DMS153 (cell line): ENCODE data around the gene SLC16A4.

Source experiments
- DNase-seq: peaks from one replicate; lab custom pipeline; 2025; lab: John Stamatoyannopoulos, UW

Gene SLC16A4

GRCh38 chr1:110356379-110356778 lies 34.4 kb downstream of the SLC16A4 start:
- peak; percentile 21 for DNase-seq

DNA sequence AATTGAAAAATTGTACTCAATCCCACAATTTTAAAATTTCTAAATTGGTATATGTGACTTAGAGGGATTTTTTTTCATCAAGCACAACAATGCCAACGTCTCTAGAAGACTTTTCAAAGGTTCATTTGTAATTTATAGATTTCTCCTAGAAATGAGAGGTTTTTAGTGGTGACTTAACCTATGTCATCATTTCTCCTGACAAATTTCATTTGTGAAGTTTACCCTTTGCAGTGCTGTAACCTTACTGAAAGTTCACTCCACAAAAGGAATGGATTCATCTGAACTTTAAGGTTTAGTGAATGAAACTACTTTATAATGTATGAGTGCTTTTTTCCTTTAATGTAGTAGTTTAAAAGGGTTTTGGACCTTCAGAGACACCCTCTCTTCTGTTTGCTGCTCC lies 35.5 kb downstream of the SLC16A4 start:
- DNase-seq: no peak

DNA sequence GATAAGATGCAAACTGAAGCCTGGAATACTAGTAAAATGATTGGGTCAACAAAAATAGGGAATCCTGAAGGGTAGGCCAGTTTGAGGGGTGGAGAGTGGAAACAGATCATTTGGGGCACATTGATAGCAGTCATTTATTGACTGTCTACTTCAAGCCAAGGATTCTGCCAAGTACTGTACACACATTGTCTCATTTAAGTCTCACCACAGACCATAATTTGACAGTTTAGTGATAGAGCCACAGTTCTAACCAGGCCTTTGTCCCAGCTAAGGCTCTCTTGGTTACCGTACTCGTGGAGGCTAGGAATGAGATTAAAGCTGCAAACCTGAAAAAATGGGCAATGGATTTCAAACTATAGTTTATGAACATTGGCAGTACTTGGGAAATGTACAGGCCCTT lies 40.5 kb downstream of the SLC16A4 start:
- DNase-seq: no peak

DNA sequence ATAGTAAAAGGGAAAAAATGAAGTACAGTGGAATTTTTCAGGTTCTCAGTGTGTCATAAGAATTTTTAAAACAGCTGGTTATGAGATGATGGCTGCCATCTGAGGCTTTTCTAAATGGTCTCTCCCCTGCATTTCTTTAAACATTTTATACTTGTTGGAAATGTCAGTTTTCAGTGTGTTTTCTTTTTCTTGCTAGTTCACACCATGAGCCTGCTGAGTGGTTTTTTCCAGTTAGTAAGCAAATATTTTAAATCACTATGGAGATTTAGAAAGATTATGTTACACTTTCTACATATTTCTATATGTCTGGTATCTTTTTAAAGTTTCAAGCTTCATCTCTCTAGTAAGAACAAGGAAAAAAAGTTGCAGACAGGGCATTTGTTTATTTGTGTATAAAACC lies 42.1 kb downstream of the SLC16A4 start:
- no peak for DNase-seq

GRCh38 chr1:110348050-110348449 lies 42.8 kb downstream of the SLC16A4 start:
- no peak for DNase-seq

GRCh38 chr1:110347182-110347893 lies 43.5 kb downstream of the SLC16A4 start:
- no peak for DNase-seq

DNA sequence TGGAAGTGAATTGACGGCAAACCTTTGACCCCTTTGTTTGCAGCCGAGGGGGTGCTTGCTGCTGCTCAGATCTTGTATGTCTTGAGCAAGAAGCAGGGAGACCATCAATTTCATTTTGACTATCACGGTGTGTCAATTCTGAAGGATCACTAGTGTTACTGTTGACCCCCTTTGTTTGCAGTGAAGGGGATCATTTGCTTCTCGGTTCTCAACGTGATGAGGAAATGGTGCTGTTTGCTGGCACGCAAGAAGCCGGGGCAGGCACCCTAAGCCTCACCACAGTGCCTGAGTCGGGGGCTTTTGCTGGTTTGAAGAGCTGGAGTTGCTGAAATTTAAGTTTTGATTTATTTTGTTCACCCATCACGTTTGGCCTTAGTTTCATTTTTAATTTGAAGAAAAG lies 44.1 kb downstream of the SLC16A4 start:
- no peak for DNase-seq

- DNase-seq: no peak
These were observed 45.3 kb downstream of the SLC16A4 start for GRCh38 chr1:110345480-110345879.

- DNase-seq: no peak
These were observed 46.7 kb downstream of the SLC16A4 start for GRCh38 chr1:110344152-110344551.

GRCh38 chr1:110343249-110343648 lies 47.6 kb downstream of the SLC16A4 start:
- no peak for DNase-seq

DNA sequence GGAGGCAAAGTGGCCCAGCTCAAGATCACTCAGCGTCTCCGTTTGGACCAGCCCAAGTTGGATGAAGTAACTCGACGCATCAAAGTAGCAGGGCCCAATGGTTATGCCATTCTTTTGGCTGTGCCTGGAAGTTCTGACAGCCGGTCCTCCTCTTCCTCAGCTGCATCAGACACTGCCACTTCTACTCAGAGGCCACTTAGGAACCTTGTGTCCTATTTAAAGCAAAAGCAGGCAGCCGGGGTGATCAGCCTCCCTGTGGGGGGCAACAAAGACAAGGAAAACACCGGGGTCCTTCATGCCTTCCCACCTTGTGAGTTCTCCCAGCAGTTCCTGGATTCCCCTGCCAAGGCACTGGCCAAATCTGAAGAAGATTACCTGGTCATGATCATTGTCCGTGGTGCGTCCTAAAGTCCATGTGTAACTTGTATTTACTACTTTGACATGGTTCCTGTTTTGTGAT lies 48.9 kb downstream of the SLC16A4 start:
- DNase-seq: no peak

DNA sequence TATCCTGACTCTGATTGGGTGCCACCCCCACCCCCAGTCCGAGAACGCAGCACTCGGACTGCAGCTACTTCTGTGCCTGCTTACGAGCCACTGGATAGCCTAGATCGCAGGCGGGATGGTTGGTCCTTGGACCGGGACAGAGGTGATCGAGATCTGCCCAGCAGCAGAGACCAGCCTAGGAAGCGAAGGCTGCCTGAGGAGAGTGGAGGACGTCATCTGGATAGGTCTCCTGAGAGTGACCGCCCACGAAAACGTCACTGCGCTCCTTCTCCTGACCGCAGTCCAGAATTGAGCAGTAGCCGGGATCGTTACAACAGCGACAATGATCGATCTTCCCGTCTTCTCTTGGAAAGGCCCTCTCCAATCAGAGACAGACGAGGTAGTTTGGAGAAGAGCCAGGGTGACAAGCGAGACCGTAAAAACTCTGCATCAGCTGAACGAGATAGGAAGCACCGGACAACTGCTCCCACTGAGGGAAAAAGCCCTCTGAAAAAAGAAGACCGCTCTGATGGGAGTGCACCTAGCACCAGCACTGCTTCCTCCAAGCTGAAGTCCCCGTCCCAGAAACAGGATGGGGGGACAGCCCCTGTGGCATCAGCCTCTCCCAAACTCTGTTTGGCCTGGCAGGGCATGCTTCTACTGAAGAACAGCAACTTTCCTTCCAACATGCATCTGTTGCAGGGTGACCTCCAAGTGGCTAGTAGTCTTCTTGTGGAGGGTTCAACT lies 49.5 kb downstream of the SLC16A4 start:
- DNase-seq: no peak

GRCh38 chr1:110340207-110340468 lies 50.7 kb downstream of the SLC16A4 start:
- no peak for DNase-seq

DNA sequence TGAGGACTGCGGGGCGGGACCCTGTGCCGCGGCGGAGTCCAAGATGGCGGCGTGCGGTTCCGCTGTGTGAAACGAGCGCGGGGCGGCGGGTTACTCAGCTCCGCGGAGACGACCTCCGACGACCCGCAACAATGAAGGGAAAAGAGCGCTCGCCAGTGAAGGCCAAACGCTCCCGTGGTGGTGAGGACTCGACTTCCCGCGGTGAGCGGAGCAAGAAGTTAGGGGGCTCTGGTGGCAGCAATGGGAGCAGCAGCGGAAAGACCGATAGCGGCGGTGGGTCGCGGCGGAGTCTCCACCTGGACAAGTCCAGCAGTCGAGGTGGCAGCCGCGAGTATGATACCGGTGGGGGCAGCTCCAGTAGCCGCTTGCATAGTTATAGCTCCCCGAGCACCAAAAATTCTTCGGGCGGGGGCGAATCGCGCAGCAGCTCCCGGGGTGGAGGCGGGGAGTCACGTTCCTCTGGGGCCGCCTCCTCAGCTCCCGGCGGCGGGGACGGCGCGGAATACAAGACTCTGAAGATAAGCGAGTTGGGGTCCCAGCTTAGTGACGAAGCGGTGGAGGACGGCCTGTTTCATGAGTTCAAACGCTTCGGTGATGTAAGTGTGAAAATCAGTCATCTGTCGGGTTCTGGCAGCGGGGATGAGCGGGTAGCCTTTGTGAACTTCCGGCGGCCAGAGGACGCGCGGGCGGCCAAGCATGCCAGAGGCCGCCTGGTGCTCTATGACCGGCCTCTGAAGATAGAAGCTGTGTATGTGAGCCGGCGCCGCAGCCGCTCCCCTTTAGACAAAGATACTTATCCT lies 51.2 kb downstream of the SLC16A4 start:
- DNase-seq: no peak

- peak; percentile 100 for DNase-seq
These were observed 51.9 kb downstream of the SLC16A4 start, which contains the start of gene RBM15 for GRCh38 chr1:110338886-110339406. RBM15 (plus strand) TSS chr1:110339377; CDS start chr1:110339406, 29 bp downstream.

DNA sequence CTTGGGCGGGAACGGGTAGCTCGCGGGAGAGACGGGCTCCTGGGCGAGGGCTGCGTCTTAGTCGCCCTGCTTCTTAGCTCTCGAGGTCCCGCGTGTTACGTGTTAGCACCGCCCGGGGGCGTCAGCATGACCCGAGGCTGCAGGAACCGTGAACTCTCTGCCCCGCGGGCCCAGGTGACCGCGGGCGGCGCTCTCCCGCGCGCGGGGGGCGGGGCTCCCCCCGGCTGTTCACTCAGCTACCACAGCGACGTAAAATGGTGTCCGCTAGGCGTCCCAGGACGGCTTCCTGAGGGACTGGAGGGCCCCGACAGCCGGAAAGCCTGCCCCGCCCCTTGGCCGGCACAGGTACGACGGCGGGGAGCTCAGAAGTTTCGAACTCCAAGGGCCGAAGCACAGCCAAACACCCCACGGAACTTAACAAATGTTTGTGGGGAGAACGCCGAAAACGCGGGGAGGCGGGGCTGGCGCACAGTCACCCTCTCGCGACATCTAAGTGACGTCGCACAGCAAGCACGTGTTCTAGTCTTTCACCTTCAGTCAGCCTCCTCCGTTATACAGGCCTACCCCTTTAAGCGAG lies 52.4 kb downstream of the SLC16A4 start:
- DNase-seq: peak; percentile 93

DNA sequence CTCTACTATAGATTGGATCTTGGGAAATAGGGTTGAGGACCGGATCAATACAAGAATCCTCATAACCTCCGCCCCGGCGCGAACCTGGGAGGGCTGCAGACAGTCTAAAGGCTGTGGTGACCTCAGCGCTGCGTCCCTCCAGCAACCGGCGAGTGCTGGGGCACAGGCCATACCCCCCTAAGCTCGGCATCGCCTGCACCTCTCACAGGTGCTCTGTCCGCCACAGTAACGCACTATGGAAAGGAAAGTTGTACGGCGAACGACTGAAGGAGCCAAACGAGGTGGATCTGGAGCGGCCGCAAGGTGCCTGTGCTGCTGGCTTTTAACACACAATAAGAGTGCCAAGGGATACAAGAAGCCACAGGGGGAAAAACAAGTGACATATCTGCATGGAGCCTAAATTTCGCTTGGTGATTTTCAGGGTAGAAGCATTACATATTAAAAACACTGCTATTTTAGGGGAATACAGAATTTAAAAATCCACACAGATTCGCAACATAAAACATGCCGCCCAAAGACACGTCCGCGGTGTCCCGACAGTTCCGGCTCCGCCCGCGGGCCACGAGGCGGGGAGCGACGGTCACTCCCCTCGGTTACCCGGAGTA lies 53.0 kb downstream of the SLC16A4 start:
- DNase-seq: peak; percentile 47

- no peak for DNase-seq
These were observed 54.4 kb downstream of the SLC16A4 start for GRCh38 chr1:110336300-110337039.

- DNase-seq: no peak
These were observed 55.6 kb downstream of the SLC16A4 start for GRCh38 chr1:110335265-110335664.

DNA sequence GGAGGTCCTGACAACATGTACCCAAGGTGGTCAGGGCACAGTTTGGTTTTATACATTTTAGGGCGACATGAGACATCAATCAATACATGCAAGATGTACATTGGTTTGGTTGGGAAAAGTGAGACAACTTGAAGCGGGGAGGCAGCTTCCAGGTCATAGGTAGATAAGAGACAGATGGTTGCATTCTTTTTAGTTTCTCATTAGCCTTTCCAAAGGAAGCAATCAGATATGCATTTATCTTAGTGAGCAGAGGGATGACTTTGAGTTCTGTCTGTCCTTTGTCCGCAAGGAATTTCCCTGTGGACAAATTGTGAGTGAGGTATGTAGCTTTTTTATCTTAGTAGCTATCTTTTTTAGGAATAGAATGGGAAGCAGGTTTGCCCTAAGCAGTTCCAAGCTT lies 62.1 kb downstream of the SLC16A4 start:
- no peak for DNase-seq

GRCh38 chr1:110328274-110328673 lies 62.6 kb downstream of the SLC16A4 start:
- DNase-seq: no peak
